ENCODE results near the gene HIGD1A. TPM values are rescaled to one million over a fixed set of nuclear protein-coding genes. Genes with fewer than 3 reads are reported as not detected.

HIGD1A gene
- total and polyA plus RNA-seq, 10 of the 15 experiments (the other 5 are each of a cell fraction or from before 2014, with no cell fraction given) = 73.9 to 487 (median 175) TPM

GRCh38 chr3:42795621-42796181 is 8.6 kb downstream of the HIGD1A start:
- no peaks in the 10 kb centered on the region for H3K4me1 ChIP-seq (ENCODE audit: control insufficient read depth, insufficient read depth, low read length)
- peaks cover 0 to 6% of the 10 kb centered on the region in 2 experiments; a peak in 2 of 4 replicates for H3K36me3 ChIP-seq (ENCODE audit: control insufficient read depth in 2 of 2, insufficient read depth in 2 of 2, low read length in 1 of 2)
- H3K27me3 ChIP-seq (replicated peaks in 1 of 2; ENCODE audit: control insufficient read depth in 2 of 2, insufficient read depth in 2 of 2, low read length in 1 of 2) = no peaks in the 10 kb centered on the region
- no peak overlapping the region for H3K4me3 ChIP-seq
- peak; percentile 45; the same call in 2 of the 3 replicates for ATAC-seq
- ChIA-PET CTCF (interaction anchor here (0.6 to 2.1 kb wide), 5 partner anchors 14 to 696 kb away, joined by 3 to 8 read pairs (median 3); no protein-coding TSS in a partner anchor), POLR2A (interaction anchor here (1.1 kb wide), 1 partner anchor 9 kb away, joined by 5 read pairs; the partner anchor contains the start of gene HIGD1A), SMC1A (ENCODE audit: uncharacterized antibody, unreplicated experiment) (interaction anchor here (0.7 to 1.5 kb wide), 2 partner anchors 16 to 17 kb away, joined by 3 read pairs; no protein-coding TSS in a partner anchor), RAD21 (ENCODE audit: unreplicated experiment) (interaction anchor here (1.0 to 1.1 kb wide), 2 partner anchors 13 to 36 kb away, joined by 4 read pairs; no protein-coding TSS in a partner anchor)
- no peak overlapping the region for H3K4me2 ChIP-seq (ENCODE audit: control insufficient read depth, insufficient read depth)
- no peak overlapping the region for H3K9ac ChIP-seq (ENCODE audit: control insufficient read depth, insufficient read depth, low read length)
- H4K20me1 ChIP-seq (ENCODE audit: control insufficient read depth, insufficient read depth) = no peaks in the 10 kb centered on the region
- 98% methylated on average over 2 of the region's 2 CpGs for WGBS (ENCODE audit: insufficient coverage, insufficient replicate concordance, low lambda C conversion rate, missing lambda C conversion rate)
- no peak overlapping the region for H2AFZ ChIP-seq (ENCODE audit: control insufficient read depth, low read depth, low read length)
- intact Hi-C loops (cut with micrococcal nuclease; ENCODE audit: unreplicated experiment) (no loop called here), in situ Hi-C loops (cut with MboI) (no loop called here)
- BruUV-seq (replicated peaks) = TSS peak; percentile 22
- H3K9me3 ChIP-seq (replicated peaks; ENCODE audit: control insufficient read depth, insufficient read depth, low read length) = no peaks in the 10 kb centered on the region
- peak; percentile 61 for FAIRE-seq
- no peak for DNase-seq (ENCODE audit: low read depth, low spot score)
- peaks cover 12% of the 10 kb centered on the region for H3K79me2 ChIP-seq (ENCODE audit: control insufficient read depth, insufficient read depth, low read length)
- no peak overlapping the region for H3K27ac ChIP-seq (ENCODE audit: control insufficient read depth, insufficient read depth)
- TF ChIP-seq ZBTB11 (CRISPR knock-in tag; IDR thresholded peaks at IDR 0.05) (no peak), CREM (IDR thresholded peaks at IDR 0.05; ENCODE audit: low read depth) (no peak), IKZF1 (conservative IDR thresholded peaks at IDR 0.05) (no peak), ZNF217 (IDR thresholded peaks at IDR 0.05) (no peak), HDAC2 (IDR thresholded peaks at IDR 0.05) (no peak), GATAD2B (conservative IDR thresholded peaks at IDR 0.05; ENCODE audit: low read depth) (no peak), TCF3 (IDR thresholded peaks at IDR 0.05; ENCODE audit: borderline replicate concordance, insufficient read depth, low read depth, low read length) (no peak), NR2C1 (IDR thresholded peaks at IDR 0.05) (no peak), E2F8 (IDR thresholded peaks at IDR 0.05; ENCODE audit: low read depth, partially characterized antibody) (no peak), STAT1 (conservative IDR thresholded peaks at IDR 0.05) (no peak), BCL11A (IDR thresholded peaks at IDR 0.05; ENCODE audit: low read depth, low read length) (no peak), MYB (IDR thresholded peaks at IDR 0.05; ENCODE audit: borderline replicate concordance, low read depth, low read length) (no peak), HDGF (IDR thresholded peaks at IDR 0.05) (no peak), ZZZ3 (IDR thresholded peaks at IDR 0.05; ENCODE audit: control insufficient read depth, insufficient read length, low read depth) (no peak), PML (IDR thresholded peaks at IDR 0.05; ENCODE audit: low read length) (no peak), FOXK2 (IDR thresholded peaks at IDR 0.05) (no peak), PAX5 (IDR thresholded peaks at IDR 0.05; ENCODE audit: borderline replicate concordance, low read depth, low read length) (no peak), MLLT1 (IDR thresholded peaks at IDR 0.05) (no peak), TCF12 (IDR thresholded peaks at IDR 0.05; ENCODE audit: low read depth, low read length) (no peak)

All from GM12878 (cell line).